NCI-H345 treated with DMSO at 0.1 percent for 48 hours (cell line): ENCODE data around the gene LPIN1.
"Not testable (repeated sequence)": the region's sequence is repeated elsewhere in the genome, so short reads cannot be mapped to it uniquely, and the experiment has no call there.

Source experiments
- DNase-seq: peaks from one replicate; lab custom pipeline; 2025; ENCODE audit not compliant: unreplicated experiment; lab: John Stamatoyannopoulos, UW

LPIN1 gene

DNA sequence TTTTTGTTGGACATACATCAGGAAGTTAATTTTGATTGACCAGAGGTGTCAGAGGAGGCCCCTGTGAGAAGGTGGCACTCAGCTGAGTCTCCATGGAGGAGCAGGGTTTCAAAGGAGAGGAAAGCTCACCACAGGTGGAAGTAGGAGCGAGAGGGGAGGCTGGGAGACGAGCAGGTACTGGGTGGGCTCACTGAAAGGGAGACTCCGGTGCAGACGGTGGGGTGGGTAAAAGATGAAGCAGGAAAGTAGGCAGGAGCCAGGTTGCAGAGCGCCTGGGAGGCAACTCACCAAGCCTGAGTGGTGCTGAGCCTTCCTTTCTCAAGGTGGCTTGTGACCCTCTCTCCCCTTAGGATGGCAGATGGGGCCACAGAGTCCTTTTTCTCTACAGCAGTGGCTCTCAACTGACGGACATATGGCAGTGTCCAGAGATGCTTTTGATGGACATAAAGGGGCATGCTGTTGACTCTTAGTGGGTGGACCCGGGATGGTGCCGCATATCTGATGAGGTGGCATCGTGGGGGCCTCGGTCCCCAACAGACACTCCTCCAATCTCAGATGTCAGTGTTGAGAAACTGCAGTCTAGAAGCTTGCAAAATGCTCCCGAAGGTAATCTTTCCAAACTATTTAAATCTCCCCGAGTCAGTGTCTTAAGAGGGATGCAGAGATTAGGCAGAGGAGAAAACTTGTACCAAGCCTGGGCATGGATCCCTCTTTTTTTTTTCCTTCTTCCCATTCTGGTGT is 64.0 kb downstream of the LPIN1 start:
- no peak for DNase-seq

GRCh38 chr2:11811036-11811654 is 64.7 kb downstream of the LPIN1 start:
- no peak for DNase-seq

DNA sequence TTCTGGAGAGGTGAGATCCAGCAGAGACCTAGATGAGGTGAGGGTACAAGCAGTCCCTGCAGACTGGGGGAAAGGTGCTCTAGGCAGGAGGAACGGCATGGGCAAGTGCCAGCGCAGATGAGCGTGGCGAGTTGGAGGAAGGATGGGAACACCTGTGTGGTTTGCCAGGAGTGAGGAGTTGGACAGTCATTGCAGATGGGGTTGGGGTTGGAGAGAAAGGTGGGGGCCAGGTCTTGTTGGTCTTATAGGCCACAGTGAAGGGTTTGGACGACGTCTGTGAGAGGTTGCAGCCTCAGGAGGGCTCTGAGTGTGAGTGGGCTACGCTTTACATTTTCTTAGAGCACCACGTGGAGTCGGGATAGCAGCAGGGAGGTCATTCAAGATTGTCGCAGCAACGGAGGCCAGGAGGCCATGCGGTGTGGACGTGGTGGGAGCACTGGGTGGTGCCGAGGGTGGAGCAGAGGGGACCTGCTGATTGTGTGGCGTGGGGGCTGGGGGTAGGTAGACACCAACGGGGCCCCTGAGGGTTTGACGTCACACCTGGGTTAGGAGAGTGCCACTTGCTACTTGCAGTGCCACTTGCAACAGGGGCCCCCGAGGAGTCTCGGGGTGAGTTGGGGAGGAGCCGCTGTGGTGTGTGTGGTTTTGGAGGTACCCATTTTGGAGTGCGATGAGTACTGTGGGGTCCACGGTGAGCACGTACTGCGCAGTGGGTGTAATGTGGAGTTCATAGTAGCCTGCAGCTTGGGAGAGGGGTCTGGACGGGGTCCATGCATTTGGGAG is 66.2 kb downstream of the LPIN1 start:
- no peak for DNase-seq

GRCh38 chr2:11813345-11813744 is 66.9 kb downstream of the LPIN1 start:
- not testable (repeated sequence) for DNase-seq

GRCh38 chr2:11813951-11814350 is 67.5 kb downstream of the LPIN1 start:
- DNase-seq: no peak

- DNase-seq: no peak
Observed at GRCh38 chr2:11814979-11815510, 68.6 kb downstream of the LPIN1 start.

DNA sequence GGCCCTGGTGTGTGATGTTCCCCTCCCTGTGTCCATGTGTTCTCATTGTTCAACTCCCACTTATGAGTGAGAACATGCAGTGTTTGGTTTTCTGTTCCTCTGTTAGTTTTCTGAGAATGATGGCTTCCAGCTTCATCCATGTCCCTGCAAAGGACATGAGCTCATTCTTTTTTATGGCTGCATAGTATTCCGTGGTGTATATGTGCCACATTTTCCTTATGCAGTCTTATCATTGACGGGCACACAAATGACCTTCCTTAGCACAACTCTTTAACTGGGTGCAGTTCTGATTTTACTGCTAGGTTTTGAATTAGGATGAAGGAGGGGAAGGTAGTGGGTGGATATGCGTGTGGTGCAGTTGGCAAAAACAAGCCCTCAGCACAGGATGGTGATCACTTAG is 70.5 kb downstream of the LPIN1 start:
- not testable (repeated sequence) for DNase-seq

DNA sequence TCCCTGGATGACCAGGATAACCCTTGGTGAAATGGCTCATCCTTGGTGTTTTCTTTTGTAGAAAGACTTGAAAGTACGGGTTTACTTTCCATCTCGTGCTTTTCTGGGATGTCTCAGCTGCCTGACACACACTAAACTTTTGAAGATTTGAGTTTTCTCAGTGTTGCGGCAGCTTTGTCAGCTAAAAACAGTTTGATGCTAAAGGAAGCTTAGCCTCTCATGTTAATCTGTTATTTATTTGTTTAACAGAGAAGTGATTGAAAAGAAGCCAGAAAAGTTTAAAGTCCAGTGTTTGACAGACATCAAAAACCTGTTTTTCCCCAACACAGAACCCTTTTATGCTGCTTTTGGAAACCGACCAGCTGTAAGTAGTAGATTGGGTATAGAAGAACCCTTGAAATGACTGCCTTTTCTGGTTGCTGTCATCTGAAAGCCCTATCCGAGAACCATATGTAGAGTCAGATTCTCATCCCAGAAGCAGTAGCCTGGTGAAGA is 72.8 kb downstream of the LPIN1 start:
- no peak for DNase-seq

- DNase-seq: no peak
Observed at GRCh38 chr2:11820650-11821049, 74.2 kb downstream of the LPIN1 start.

DNA sequence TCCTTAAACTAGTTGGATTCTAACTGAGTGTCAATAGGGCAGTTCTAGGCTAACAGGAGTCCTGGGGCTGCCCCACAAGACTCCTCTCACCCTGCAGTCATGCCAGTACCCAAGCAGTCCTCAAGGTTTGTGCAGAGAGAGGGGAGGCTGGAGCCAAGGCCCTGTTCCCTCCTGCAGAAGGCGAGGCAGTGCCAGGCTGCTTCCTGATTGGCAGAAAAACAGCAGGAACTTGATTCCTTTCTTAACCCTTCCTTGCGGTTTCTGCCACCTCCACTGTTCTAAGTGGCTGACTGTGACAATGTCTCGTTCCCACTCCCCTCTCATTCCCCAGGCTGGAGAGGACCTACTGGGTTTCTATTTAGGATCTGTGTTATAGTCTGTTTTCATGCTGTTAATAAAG is 75.3 kb downstream of the LPIN1 start:
- DNase-seq: no peak

GRCh38 chr2:11822359-11822745 is 75.9 kb downstream of the LPIN1 start:
- not testable (repeated sequence) for DNase-seq

GRCh38 chr2:11822746-11823451 is 76.5 kb downstream of the LPIN1 start:
- no peak for DNase-seq

DNA sequence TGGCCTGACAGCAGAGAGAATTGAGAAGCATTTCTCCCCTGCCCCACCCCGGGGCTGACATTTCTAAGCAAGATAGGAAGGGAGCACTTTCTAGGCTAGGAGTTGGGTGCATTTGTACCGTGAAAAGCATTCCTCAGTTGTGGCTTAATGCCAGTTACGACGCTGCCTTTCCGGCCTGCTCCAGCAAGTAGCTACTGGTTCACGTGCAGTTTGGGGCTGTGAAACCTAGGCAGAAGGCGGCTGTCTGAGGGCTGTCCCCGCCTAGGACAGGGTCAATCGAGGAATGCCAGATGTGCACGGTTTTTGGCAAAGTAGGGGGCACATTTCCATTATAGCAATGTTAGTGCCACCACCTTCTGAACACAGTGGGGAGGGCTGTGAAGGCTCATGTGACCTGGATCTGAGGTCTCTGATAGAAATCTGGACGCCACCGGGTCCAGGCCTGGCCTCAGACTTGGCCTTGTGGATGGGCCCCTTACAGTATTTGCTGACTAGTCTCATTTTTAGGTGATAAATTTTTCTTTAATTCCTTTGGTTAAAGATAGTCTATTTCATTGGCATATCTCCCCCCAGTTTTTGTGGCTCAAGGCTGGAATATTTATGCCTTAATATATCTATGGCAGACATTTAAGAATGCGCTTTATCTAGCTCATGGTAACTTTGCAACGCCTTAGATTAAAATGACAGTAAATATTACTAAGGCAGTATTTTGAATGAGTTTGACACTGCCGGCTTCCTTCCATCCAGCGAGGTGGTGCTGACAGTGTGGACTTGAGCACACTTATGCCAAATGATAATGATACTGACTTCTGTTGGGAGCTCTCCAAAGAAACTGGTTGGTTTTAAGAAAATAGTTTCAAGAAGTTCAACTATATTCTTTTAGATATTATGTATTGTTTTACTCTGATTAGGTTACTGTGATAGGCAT is 78.7 kb downstream of the LPIN1 start:
- DNase-seq: no peak

- DNase-seq: no peak
Observed at GRCh38 chr2:11827547-11827946, 81.1 kb downstream of the LPIN1 start.

- no peak for DNase-seq
Observed at GRCh38 chr2:11828933-11829323, 82.5 kb downstream of the LPIN1 start.

GRCh38 chr2:11829324-11829946 is 83.0 kb downstream of the LPIN1 start:
- DNase-seq: peak; percentile 75

- peak; percentile 81 for DNase-seq
Observed at GRCh38 chr2:11829947-11830707, 83.7 kb downstream of the LPIN1 start.

DNA sequence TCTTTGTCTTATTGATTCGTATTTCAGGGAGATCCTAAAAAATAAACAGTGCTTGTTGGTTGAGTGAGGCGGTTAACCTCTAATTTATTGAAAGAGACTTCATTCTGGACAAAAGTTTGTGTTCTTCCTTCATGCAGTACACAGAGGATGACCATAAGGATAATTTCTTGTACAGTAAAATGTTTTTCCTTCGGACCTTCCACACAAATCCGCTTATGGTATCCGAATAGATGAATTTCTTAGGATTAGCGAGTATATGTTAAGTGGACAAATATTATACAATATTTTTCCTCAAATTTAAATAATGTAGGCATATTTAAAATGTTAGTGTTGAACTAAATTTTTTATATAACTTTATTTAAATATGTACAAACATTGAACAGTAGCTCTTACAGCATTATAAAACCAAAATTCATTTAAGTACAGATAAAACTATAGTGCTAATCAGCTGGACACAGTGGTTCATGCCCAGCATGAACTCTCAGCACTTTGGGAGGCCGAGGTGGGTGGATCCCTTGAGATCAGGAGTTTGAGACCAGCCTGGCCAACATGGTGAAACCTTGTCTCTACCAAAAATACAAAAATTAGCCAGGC is 84.4 kb downstream of the LPIN1 start:
- DNase-seq: no peak
